Stromal cell of bone marrow (primary cell): ENCODE results near the gene RAG2.

Source experiments
- DNase-seq: peaks from one replicate; pipeline ENCODE4 v3.0.0-alpha.2; 2012; ENCODE audit warnings: low read depth

Gene RAG2

GRCh38 chr11:36550385-36551115 is 47.5 kb downstream of the RAG2 start:
- no peak for DNase-seq
